H9 (cell line): ENCODE measurements around the gene TFAP2A. TPM values are rescaled to one million over a fixed set of nuclear protein-coding genes. Genes with fewer than 3 reads are reported as not detected.
A peak's percentile ranks its signal among the peaks of the same experiment; 100 is the strongest.

Experiments
- DNase-seq: peaks from one replicate; pipeline ENCODE4 v3.0.0-alpha.2; 2017
- H2AFZ ChIP-seq: one replicate; pipeline ENCODE4 v1.6.1; 2013; ENCODE audit warnings: mild to moderate bottlenecking, low read length, control low read depth, moderate library complexity
- H2AK5ac ChIP-seq: 2 replicates; pipeline ENCODE4 v1.6.1; 2013; ENCODE audit warnings: low read length, control low read depth, mixed read lengths; ENCODE audit not compliant: insufficient read length
- H2BK120ac ChIP-seq: one replicate; pipeline ENCODE4 v1.6.1; 2013; ENCODE audit warnings: low read depth, mild to moderate bottlenecking, low read length, control low read depth, inconsistent platforms; ENCODE audit not compliant: poor library complexity, severe bottlenecking
- H2BK12ac ChIP-seq: 2 replicates; pipeline ENCODE4 v1.6.1; 2013; ENCODE audit warnings: low read length, control low read depth, mixed read lengths, low read depth; ENCODE audit not compliant: insufficient read length
- H2BK15ac ChIP-seq: 2 replicates; pipeline ENCODE4 v1.6.1; 2013; ENCODE audit warnings: low read depth, low read length, control low read depth
- H2BK20ac ChIP-seq: one replicate; pipeline ENCODE4 v1.6.1; 2013; ENCODE audit warnings: low read depth, mild to moderate bottlenecking, low read length, control low read depth, inconsistent platforms; ENCODE audit not compliant: poor library complexity, severe bottlenecking
- H2BK5ac ChIP-seq: 2 replicates; pipeline ENCODE4 v1.6.1; 2013; ENCODE audit warnings: low read length, control low read depth, mixed read lengths; ENCODE audit not compliant: insufficient read length
- H3K14ac ChIP-seq: 2 replicates; pipeline ENCODE4 v1.6.1; 2013; ENCODE audit warnings: low read length, control low read depth; ENCODE audit not compliant: insufficient read depth
- H3K18ac ChIP-seq: 2 replicates; pipeline ENCODE4 v1.6.1; 2013; ENCODE audit warnings: low read depth, mild to moderate bottlenecking, mixed read lengths, low read length, control low read depth; ENCODE audit not compliant: insufficient read length
- H3K23ac ChIP-seq: 2 replicates; pipeline ENCODE4 v1.6.1; 2013; ENCODE audit warnings: low read length, control low read depth, mixed read lengths, low read depth; ENCODE audit not compliant: insufficient read length
- H3K23me2 ChIP-seq: 2 replicates; pipeline ENCODE4 v1.6.1; 2013; ENCODE audit warnings: low read depth, mild to moderate bottlenecking, mixed read lengths, low read length, control low read depth; ENCODE audit not compliant: insufficient read length, poor library complexity, severe bottlenecking
- H3K27ac ChIP-seq: 2 replicates; pipeline ENCODE4 v1.5.1; 2013; ENCODE audit warnings: low read length, control low read depth, mixed read lengths, low read depth; ENCODE audit not compliant: insufficient read length
- H3K27me3 ChIP-seq: 2 replicates; pipeline ENCODE4 v1.6.1; 2013; ENCODE audit warnings: low read length, control low read depth, inconsistent platforms; ENCODE audit not compliant: insufficient read depth
- H3K4ac ChIP-seq: 2 replicates; pipeline ENCODE4 v1.6.1; 2013; ENCODE audit warnings: low read depth, mild to moderate bottlenecking, control low read depth, inconsistent platforms, low read length, moderate library complexity
- H3K4me1 ChIP-seq: 2 replicates; pipeline ENCODE4 v1.6.1; 2013; ENCODE audit warnings: low read length, control low read depth, inconsistent platforms; ENCODE audit not compliant: insufficient read depth
- H3K4me2 ChIP-seq: 2 replicates; pipeline ENCODE4 v1.6.1; 2013; ENCODE audit warnings: low read length, control low read depth, mixed read lengths; ENCODE audit not compliant: insufficient read length, insufficient read depth
- H3K56ac ChIP-seq: 2 replicates; pipeline ENCODE4 v1.6.1; 2013; ENCODE audit warnings: low read depth, mild to moderate bottlenecking, mixed read lengths, low read length, control low read depth; ENCODE audit not compliant: insufficient read length
- H3K79me1 ChIP-seq: 2 replicates; pipeline ENCODE4 v1.6.1; 2013; ENCODE audit warnings: low read depth, mild to moderate bottlenecking, moderate library complexity, low read length, control low read depth, inconsistent platforms; ENCODE audit not compliant: insufficient read depth, poor library complexity, severe bottlenecking
- H3K79me2 ChIP-seq: 2 replicates; pipeline ENCODE4 v1.6.1; 2013; ENCODE audit warnings: low read length, control low read depth, inconsistent platforms; ENCODE audit not compliant: insufficient read depth
- H3K9ac ChIP-seq: 2 replicates; pipeline ENCODE4 v1.6.1; 2013; ENCODE audit warnings: low read length, control low read depth, mixed read lengths; ENCODE audit not compliant: insufficient read length; ENCODE audit errors: extremely low read depth
- H3K9me3 ChIP-seq: one replicate; pipeline ENCODE4 v1.6.1; 2013; ENCODE audit warnings: low read depth, low read length, inconsistent platforms; ENCODE audit not compliant: control insufficient read depth
- H3T11ph ChIP-seq: one replicate; pipeline ENCODE4 v1.6.1; 2013; ENCODE audit warnings: mild to moderate bottlenecking, low read length, control low read depth, inconsistent platforms
- H4K20me1 ChIP-seq: one replicate; pipeline ENCODE4 v1.6.1; 2013; ENCODE audit not compliant: control insufficient read depth, insufficient read length, insufficient read depth
- H4K5ac ChIP-seq: 2 replicates; pipeline ENCODE4 v1.6.1; 2013; ENCODE audit warnings: low read depth, mild to moderate bottlenecking, mixed read lengths, low read length, control low read depth; ENCODE audit not compliant: insufficient read length
- H4K8ac ChIP-seq: replicated peaks from 2 replicates; pipeline ENCODE4 v1.6.1; 2013; ENCODE audit warnings: low read length, control low read depth, mixed read lengths, low read depth; ENCODE audit not compliant: insufficient read length
- H4K91ac ChIP-seq: 2 replicates; pipeline ENCODE4 v1.6.1; 2013; ENCODE audit warnings: low read depth, mild to moderate bottlenecking, moderate library complexity, mixed read lengths, low read length, control low read depth; ENCODE audit not compliant: insufficient read length
- H3K27ac Mint-ChIP-seq, 3 experiments: 2 replicates in 2 of 3; 3 replicates in 1 of 3; pipeline ENCODE4 v1.8.0; 2020 to 2021; ENCODE audit warnings: mixed read lengths in 3 of 3, mild to moderate bottlenecking in 1 of 3, moderate library complexity in 1 of 3
- H3K27me3 Mint-ChIP-seq: 2 replicates; pipeline ENCODE4 v1.8.0; 2021; ENCODE audit warnings: low read depth, mild to moderate bottlenecking, moderate library complexity, mixed read lengths
- H3K36me3 Mint-ChIP-seq, 3 experiments: 2 replicates in 2 of 3; 3 replicates in 1 of 3; pipeline ENCODE4 v1.8.0; 2020 to 2021; ENCODE audit warnings: low read depth in 3 of 3, mixed read lengths in 3 of 3; ENCODE audit not compliant: insufficient read depth in 1 of 3
- H3K4me1 Mint-ChIP-seq, 2 experiments: 2 replicates each; pipeline ENCODE4 v1.8.0; 2020; ENCODE audit warnings: mixed read lengths in 2 of 2
- H3K4me3 Mint-ChIP-seq, 2 experiments: 2 replicates in 1 of 2; 3 replicates in 1 of 2; pipeline ENCODE4 v1.8.0; 2020 to 2021; ENCODE audit warnings: mild to moderate bottlenecking in 2 of 2, mixed read lengths in 2 of 2, moderate library complexity in 1 of 2
- H3K9me3 Mint-ChIP-seq, 2 experiments: 2 replicates in 1 of 2; 3 replicates in 1 of 2; pipeline ENCODE4 v1.8.0; 2020; ENCODE audit warnings: mild to moderate bottlenecking in 2 of 2, mixed read lengths in 2 of 2, moderate library complexity in 1 of 2
- WGBS: extraction: QIAGEN DNeasy Blood & Tissue Kit; methylation state at CpG from one replicate; pipeline ENCODE4 v1.1.7; 2013; ENCODE audit warnings: missing lambda C conversion rate, low lambda C conversion rate, mixed read lengths; ENCODE audit not compliant: insufficient read length; ENCODE audit errors: extremely low coverage; 5-methylcytosine and 5-hydroxymethylcytosine counted together
- total RNA-seq: library from RNA; stranded (reverse); gene quantifications from 2 replicates; pipeline ENCODE4 v1.2.1, GENCODE V29; 2021
- TF ChIP-seq, protein P1 (sequence below): fragments of 200-600 bp; sonication (generic); conservative IDR thresholded peaks from 3 replicates; pipeline ENCODE4 v1.8.0; 2021; ENCODE audit warnings: antibody characterized with exemption, mild to moderate bottlenecking

TFAP2A gene
- total RNA-seq, 1 experiment from 2014 or later: 2.6 TPM

DNA sequence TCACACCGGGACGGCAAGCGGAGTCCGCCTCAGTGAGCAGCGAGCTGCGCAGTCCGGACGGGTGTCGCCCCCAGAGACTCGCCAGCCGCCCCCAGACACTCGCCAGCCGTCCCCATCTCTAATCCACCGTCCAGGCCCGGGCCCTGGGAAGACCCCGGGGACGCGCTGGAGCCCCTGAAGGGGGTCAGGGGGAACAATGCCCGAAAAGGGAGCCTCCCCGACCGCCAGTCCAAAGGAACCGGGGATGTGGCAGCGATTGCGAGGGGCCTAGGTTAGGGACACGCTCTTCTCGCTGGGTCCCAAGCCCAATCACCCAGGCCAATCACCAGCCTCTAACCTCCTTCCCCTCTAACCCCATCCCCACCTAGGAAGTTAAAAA is 33.1 kb downstream of the TFAP2A start:
- no peaks in the 10 kb centered on the region for H3K79me2 ChIP-seq
- peaks cover 48 to 53% of the 10 kb centered on the region in 2 experiments for H3K4me1 Mint-ChIP-seq
- H2BK5ac ChIP-seq: no peak overlapping the region
- TF ChIP-seq, protein P1, sequence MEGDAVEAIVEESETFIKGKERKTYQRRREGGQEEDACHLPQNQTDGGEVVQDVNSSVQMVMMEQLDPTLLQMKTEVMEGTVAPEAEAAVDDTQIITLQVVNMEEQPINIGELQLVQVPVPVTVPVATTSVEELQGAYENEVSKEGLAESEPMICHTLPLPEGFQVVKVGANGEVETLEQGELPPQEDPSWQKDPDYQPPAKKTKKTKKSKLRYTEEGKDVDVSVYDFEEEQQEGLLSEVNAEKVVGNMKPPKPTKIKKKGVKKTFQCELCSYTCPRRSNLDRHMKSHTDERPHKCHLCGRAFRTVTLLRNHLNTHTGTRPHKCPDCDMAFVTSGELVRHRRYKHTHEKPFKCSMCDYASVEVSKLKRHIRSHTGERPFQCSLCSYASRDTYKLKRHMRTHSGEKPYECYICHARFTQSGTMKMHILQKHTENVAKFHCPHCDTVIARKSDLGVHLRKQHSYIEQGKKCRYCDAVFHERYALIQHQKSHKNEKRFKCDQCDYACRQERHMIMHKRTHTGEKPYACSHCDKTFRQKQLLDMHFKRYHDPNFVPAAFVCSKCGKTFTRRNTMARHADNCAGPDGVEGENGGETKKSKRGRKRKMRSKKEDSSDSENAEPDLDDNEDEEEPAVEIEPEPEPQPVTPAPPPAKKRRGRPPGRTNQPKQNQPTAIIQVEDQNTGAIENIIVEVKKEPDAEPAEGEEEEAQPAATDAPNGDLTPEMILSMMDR: no peak
- peak overlapping the region; percentile 39 to 73; a peak in 4 of 5 replicates for H3K4me3 Mint-ChIP-seq
- no peak overlapping the region for H3K14ac ChIP-seq
- H3K9ac ChIP-seq: no peak overlapping the region
- H4K5ac ChIP-seq: no peak overlapping the region
- no peak overlapping the region for H3K18ac ChIP-seq
- no peak overlapping the region for H2BK120ac ChIP-seq
- H2BK12ac ChIP-seq: no peak overlapping the region
- no peak overlapping the region for H3T11ph ChIP-seq
- H3K36me3 Mint-ChIP-seq: no peaks in the 10 kb centered on the region
- H2BK15ac ChIP-seq: no peak overlapping the region
- H3K9me3 Mint-ChIP-seq: no peaks in the 10 kb centered on the region; a peak in 1 of 5 replicates
- no CpG with 5 or more reads among the region's 26 CpGs for WGBS
- no peak overlapping the region for H3K4ac ChIP-seq
- H3K23me2 ChIP-seq: peaks cover 2% of the 10 kb centered on the region
- peaks cover 98% of the 10 kb centered on the region for H3K27me3 Mint-ChIP-seq
- no peak overlapping the region for H2BK20ac ChIP-seq
- H3K27ac ChIP-seq: no peak overlapping the region
- no peak overlapping the region for H4K91ac ChIP-seq
- no peaks in the 10 kb centered on the region for H3K9me3 ChIP-seq
- DNase-seq: no peak
- H4K20me1 ChIP-seq: peaks cover 3% of the 10 kb centered on the region
- no peak overlapping the region for H3K27ac Mint-ChIP-seq
- no peak overlapping the region for H3K56ac ChIP-seq
- H2AFZ ChIP-seq: no peak overlapping the region
- H3K4me1 ChIP-seq: no peaks in the 10 kb centered on the region
- peak overlapping the region; percentile 9 for H3K4me2 ChIP-seq
- no peaks in the 10 kb centered on the region for H3K79me1 ChIP-seq
- H4K8ac ChIP-seq: no peak overlapping the region
- no peak overlapping the region for H2AK5ac ChIP-seq
- no peak overlapping the region for H3K23ac ChIP-seq
- H3K27me3 ChIP-seq: peaks cover 64% of the 10 kb centered on the region
